GM12865 (cell line): ENCODE measurements around the gene THSD4.
A peak's percentile ranks its signal among the peaks of the same experiment; 100 is the strongest.

Experiments
- DNase-seq: peaks from one replicate; pipeline ENCODE4 v3.0.0; 2010; ENCODE audit warnings: low read depth
- H3K4me3 ChIP-seq: 2 replicates; pipeline ENCODE4 v1.5.1; 2011; ENCODE audit warnings: mild to moderate bottlenecking, low read depth, low read length, control low read depth
- TF ChIP-seq, protein P1 (sequence below): IDR thresholded peaks from 2 replicates; pipeline ENCODE4 v1.5.1; 2011; ENCODE audit warnings: low read length, control low read depth, low read depth, inconsistent platforms; ENCODE audit not compliant: insufficient read depth; ENCODE audit errors: missing control alignments

The THSD4 gene

DNA sequence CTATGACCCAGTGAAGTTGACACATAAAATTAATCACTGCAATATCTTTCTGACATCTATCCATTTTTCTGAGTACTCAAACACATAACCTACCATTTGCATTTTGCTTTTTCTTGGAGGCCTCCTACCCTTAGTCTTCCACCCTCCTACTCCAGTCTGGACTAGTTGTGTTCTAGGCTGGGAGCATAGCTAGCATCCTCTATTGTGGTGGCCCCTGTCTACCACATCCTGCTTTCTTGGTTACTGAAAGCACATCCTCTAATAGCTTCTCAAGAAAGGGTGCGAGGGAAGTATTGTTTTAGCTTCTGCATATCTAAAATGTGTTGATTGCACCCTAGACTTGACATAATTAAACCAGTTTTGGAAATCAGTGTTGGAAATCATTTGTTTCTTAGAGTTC lies 176.5 kb downstream of the THSD4 start:
- TF ChIP-seq, protein P1, sequence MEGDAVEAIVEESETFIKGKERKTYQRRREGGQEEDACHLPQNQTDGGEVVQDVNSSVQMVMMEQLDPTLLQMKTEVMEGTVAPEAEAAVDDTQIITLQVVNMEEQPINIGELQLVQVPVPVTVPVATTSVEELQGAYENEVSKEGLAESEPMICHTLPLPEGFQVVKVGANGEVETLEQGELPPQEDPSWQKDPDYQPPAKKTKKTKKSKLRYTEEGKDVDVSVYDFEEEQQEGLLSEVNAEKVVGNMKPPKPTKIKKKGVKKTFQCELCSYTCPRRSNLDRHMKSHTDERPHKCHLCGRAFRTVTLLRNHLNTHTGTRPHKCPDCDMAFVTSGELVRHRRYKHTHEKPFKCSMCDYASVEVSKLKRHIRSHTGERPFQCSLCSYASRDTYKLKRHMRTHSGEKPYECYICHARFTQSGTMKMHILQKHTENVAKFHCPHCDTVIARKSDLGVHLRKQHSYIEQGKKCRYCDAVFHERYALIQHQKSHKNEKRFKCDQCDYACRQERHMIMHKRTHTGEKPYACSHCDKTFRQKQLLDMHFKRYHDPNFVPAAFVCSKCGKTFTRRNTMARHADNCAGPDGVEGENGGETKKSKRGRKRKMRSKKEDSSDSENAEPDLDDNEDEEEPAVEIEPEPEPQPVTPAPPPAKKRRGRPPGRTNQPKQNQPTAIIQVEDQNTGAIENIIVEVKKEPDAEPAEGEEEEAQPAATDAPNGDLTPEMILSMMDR, result no peak
- DNase-seq, result peak; percentile 23
- H3K4me3 ChIP-seq, result no peak overlapping the region

DNA sequence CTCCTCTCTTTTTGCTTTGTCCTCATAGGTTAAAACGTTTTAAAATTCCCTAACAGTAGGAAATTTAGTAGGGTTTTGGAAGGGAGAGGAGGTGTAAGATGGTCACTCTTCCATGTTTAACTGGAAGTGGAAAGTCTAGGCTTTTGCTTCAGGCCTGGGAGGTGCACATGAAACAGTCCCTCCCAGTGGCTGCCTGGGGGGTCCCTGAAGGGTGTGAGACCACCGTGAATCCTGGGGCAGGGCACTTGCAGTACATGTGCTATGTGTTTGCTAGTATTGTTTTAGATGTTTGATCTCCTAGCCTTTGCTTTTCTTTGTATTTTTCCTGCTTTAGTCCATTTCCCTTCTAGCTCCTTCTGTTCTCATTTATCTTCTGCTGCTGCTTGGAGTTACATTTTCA lies 178.5 kb downstream of the THSD4 start:
- H3K4me3 ChIP-seq, result no peak overlapping the region
- no peak for DNase-seq
- TF ChIP-seq, protein P1, result no peak

DNA sequence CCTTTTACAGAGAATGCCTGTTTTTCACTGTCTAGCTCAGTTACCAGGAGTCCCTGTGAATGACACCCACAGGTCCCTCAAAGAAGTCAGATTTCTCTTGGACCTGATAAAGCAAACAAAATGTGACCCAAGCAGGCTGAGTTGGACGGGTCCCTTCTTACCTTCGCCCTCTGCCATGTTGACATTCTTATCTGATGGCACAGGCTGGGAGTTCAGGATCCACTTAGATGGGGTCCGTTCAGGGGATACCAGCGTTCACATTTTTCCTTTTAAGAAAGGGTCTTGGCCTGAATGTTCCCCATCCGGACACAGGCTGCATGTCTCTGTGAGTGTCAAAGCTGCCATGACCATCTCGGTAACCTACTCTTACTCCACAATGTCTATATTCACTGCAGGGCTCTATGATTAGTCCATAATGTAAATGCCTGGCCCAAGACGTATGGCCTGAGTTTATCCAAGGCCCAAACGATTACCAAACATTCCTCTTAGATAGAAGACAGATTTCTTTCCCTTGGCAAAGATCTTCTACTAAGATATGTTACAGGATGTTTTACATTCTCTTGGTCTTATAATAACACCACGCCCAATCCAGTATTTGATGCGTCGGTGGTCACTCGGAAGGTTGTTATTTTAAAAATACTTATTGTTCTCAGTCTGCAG lies 179.1 kb downstream of the THSD4 start:
- TF ChIP-seq, protein P1, result no peak
- DNase-seq, result no peak
- no peak overlapping the region for H3K4me3 ChIP-seq

DNA sequence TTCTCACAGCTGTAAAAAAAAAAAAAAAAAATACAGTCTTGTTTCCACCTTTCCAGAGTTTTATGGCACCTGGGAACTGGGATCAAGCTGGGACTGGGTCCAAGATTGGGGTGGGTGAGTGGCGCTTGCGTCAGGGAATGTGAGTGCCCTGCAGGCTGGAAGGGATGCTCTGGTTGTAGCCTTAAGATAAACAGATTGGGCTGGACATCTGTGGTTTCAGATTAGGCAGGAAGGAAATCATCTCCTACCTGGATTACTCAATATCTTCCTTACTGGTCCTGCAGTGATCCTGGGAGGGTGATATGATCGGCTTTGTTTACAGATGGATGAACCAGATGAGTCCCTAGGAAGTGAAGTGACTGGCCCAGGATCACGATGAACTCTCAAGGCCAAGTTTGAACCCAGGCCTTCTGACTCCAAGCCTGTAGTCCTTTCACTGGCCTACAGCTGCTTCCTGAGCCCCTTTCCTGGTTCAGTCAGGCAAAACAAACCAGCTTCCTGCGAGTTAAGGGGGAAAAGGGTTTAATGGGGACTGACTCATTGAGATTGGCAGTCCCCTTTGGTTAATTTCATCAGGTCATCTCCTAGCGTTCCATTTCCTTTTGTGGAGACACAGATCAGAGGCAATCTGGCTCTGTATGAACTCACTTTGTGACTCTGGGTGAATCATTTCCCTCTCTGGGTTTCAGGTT lies 179.8 kb downstream of the THSD4 start:
- TF ChIP-seq, protein P1, result no peak
- H3K4me3 ChIP-seq, result no peak overlapping the region
- DNase-seq, result peak; percentile 16

DNA sequence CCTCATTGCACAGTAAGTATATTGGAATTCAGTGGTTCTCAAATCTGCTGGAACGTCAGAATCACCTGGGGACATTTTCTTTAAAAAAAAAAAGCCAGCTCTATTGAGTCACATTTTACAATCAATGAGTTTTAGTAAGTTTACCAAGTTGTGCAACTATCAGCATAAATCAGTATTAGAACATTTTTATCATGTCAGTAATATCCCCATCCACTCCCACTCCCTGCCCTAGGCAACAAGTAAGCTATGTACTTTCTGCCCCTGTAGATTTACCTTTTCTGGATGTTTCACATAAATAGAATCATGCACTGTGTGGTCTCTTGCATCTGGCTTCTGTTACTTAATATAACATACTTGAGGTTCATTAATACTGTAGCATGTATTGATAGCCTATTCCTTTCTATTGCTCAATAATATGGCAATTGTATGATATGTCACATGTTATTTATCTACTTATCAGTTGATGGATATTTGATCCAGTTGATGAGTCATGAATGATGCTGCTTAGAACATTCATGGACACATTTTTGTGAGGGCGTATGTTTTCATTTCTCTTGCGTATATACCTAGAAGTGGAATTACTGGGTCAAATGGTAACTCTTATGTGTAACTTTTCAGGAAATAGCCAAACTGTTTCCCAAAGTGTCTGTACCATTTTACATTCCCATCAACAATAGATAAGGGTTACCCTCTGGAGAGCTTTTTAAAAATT lies 180.5 kb downstream of the THSD4 start:
- TF ChIP-seq, protein P1, result no peak
- no peak overlapping the region for H3K4me3 ChIP-seq
- DNase-seq, result no peak

DNA sequence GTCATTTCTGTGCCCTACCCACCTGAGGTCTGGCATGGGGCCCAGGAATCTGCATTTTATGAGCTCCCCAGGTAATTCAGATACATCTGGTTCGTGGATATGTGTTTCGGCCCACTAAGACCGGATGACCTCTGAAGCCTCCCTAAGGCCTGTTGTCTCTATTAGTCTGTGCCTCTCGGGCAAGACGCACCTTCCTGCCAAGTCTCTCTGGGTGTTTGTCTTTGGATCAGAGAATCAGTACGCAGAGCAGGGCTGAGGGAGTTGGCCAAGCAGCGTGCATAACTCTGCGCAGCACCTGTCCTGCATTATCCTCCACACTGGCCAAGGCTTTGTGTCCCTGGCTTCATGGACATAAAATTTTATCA lies 181.0 kb downstream of the THSD4 start:
- TF ChIP-seq, protein P1, result no peak

More for the DNA sequence above, 181.0 kb downstream of the THSD4 start:
- no peak overlapping the region for H3K4me3 ChIP-seq
- no peak for DNase-seq
